Ascending aorta (tissue), 2 donors: ENCODE measurements around the gene TBC1D4. TPM values are rescaled to one million over a fixed set of nuclear protein-coding genes. Genes with fewer than 3 reads are reported as not detected.
A peak's percentile ranks its signal among the peaks of the same experiment; 100 is the strongest.

Source experiments
- DNase-seq, 2 donors: peaks; one replicate each; pipeline ENCODE4 v3.0.0-alpha.2; 2019; ENCODE audit warnings: low spot score in 2 of 2
- H3K27ac ChIP-seq, 2 donors: fragments of 200-600 bp; sonication (generic); one replicate each; pipeline ENCODE4 v1.5.1; 2016 to 2017; ENCODE audit warnings: mild to moderate bottlenecking in 1 of 2
- H3K27me3 ChIP-seq: fragments of 200-600 bp; sonication (generic); one replicate; pipeline ENCODE4 v1.5.1; 2017
- H3K36me3 ChIP-seq, 2 donors: fragments of 200-600 bp; sonication (generic); one replicate each; pipeline ENCODE4 v1.5.1; 2016
- H3K4me1 ChIP-seq, 2 donors: fragments of 200-600 bp; sonication (generic); one replicate each; pipeline ENCODE4 v1.5.1; 2016 to 2017; ENCODE audit warnings: mild to moderate bottlenecking in 1 of 2
- H3K4me3 ChIP-seq, 2 donors: fragments of 200-600 bp; sonication (generic); one replicate each; pipeline ENCODE4 v1.5.1; 2016 to 2017; ENCODE audit warnings: mild to moderate bottlenecking in 1 of 2
- H3K9me3 ChIP-seq, 2 donors: fragments of 200-600 bp; sonication (generic); one replicate each; pipeline ENCODE4 v1.5.1; 2016
- intact Hi-C: fragments of 100-400 bp; cut with DNase I; formaldehyde crosslinking; loops from one replicate; pipeline ENCODE4 v1.15.1; 2023
- total RNA-seq: library from RNA; depleted of rRNA; stranded (reverse); fragments of >200 nt; gene quantifications from one replicate; pipeline ENCODE4 v1.1.0, GENCODE V29; 2016
- TF ChIP-seq, protein P1 (sequence below), 3 experiments: fragments of 200-600 bp in 2 of 3; fragments of 450-650 bp in 1 of 3; sonication (generic) in 2 of 3; IDR thresholded peaks; one replicate each; pipeline ENCODE4 v1.5.1; 2016 to 2019; ENCODE audit warnings: antibody characterized with exemption in 3 of 3, mild to moderate bottlenecking in 1 of 3, moderate library complexity in 1 of 3

The TBC1D4 gene
- total RNA-seq, 1 donor from 2014 or later: 9.5 TPM

DNA sequence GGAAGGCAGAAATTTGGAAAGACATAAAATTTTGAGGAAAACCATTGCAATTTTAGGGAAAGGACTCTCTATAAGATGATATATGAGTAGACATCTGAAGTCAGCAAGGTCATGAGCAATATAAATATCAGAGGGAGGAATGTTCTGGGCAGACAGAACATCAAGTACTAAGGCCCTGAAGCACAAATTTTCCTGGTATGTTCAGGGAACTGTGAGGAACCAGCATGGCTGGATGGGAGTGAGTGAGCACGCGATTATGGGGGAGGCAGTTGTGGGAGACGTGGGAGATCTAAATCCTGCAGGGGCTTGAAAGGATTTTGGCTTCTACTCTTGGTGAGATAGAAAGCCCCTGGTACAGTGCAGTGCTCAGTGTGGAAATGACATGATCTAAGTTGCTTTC, 112.0 kb downstream of the TBC1D4 start:
- TF ChIP-seq, protein P1, sequence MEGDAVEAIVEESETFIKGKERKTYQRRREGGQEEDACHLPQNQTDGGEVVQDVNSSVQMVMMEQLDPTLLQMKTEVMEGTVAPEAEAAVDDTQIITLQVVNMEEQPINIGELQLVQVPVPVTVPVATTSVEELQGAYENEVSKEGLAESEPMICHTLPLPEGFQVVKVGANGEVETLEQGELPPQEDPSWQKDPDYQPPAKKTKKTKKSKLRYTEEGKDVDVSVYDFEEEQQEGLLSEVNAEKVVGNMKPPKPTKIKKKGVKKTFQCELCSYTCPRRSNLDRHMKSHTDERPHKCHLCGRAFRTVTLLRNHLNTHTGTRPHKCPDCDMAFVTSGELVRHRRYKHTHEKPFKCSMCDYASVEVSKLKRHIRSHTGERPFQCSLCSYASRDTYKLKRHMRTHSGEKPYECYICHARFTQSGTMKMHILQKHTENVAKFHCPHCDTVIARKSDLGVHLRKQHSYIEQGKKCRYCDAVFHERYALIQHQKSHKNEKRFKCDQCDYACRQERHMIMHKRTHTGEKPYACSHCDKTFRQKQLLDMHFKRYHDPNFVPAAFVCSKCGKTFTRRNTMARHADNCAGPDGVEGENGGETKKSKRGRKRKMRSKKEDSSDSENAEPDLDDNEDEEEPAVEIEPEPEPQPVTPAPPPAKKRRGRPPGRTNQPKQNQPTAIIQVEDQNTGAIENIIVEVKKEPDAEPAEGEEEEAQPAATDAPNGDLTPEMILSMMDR (IDR thresholded peaks at IDR 0.05): no peak
- no peaks in the 10 kb centered on the region for H3K9me3 ChIP-seq
- H3K4me3 ChIP-seq: no peak overlapping the region
- no peak for DNase-seq
- H3K4me1 ChIP-seq: no peaks in the 10 kb centered on the region
- H3K36me3 ChIP-seq: no peaks in the 10 kb centered on the region
- intact Hi-C loops: loop anchor here (5.0 kb wide), 1 partner anchor 177 kb away; the partner anchor contains the start of gene UCHL3
- H3K27ac ChIP-seq: no peak overlapping the region
- H3K27me3 ChIP-seq: no peaks in the 10 kb centered on the region

DNA sequence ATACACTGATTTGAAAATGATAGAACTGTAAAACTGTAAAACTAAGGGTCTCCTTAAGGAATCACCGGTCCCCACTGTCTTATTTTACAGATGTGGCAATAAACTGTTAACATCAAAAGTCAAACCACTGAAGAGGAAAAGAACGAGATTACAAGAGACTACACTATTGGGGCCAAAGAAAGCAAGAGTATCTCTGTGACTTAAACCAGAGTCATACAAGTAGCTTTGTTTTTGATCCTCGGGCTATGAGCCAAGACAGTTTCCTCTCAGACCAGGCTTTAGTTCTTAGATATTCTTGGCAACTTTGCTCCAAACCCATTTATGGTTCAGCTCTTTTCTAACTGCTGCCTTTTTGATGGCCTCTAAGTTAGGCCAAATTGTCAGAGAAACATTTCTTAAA, 113.8 kb downstream of the TBC1D4 start:
- no peak overlapping the region for H3K4me3 ChIP-seq
- peak overlapping the region; percentile 14 to 72 for H3K27ac ChIP-seq
- intact Hi-C loops: no loop called here
- TF ChIP-seq, protein P1 (IDR thresholded peaks at IDR 0.05): no peak
- no peaks in the 10 kb centered on the region for H3K9me3 ChIP-seq
- H3K4me1 ChIP-seq: no peaks in the 10 kb centered on the region
- no peaks in the 10 kb centered on the region for H3K36me3 ChIP-seq
- H3K27me3 ChIP-seq: no peaks in the 10 kb centered on the region
- DNase-seq: no peak

- Histone ChIP-seq H3K36me3 (no peaks in the 10 kb centered on the region), H3K4me1 (no peaks in the 10 kb centered on the region), H3K4me3 (no peak overlapping the region), H3K27ac (no peak overlapping the region), H3K9me3 (no peaks in the 10 kb centered on the region), H3K27me3 (no peaks in the 10 kb centered on the region)
- no peak for DNase-seq
- intact Hi-C loops: no loop called here
- TF ChIP-seq, protein P1 (IDR thresholded peaks at IDR 0.05): no peak
Measured at GRCh38 chr13:75366380-75367280, 115.3 kb downstream of the TBC1D4 start.

DNA sequence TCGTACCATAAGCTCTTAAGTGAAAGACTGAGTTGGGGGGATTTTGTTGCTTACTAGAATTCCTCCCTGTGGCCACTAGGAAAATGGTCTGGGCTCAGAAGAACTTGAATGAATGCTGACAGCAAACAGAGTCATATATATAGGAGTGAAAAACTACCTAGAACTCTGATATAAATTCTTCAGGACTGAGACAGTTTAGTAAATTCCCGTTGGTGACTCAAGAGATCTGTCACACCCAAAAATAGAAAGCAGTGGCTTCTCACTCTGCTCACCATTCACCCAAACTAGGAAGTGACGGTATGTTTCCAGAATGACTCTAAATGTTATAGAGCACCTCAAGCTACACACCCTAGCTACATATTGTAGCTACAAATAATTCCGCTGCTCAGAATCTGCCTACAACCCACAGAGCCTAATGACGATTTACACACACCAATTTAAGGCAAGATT, 116.2 kb downstream of the TBC1D4 start:
- Histone ChIP-seq H3K9me3 (no peaks in the 10 kb centered on the region), H3K36me3 (no peaks in the 10 kb centered on the region), H3K4me3 (no peak overlapping the region), H3K4me1 (no peaks in the 10 kb centered on the region), H3K27me3 (no peaks in the 10 kb centered on the region), H3K27ac (no peak overlapping the region)
- no peak for DNase-seq
- intact Hi-C loops: no loop called here
- TF ChIP-seq, protein P1 (IDR thresholded peaks at IDR 0.05): no peak

DNA sequence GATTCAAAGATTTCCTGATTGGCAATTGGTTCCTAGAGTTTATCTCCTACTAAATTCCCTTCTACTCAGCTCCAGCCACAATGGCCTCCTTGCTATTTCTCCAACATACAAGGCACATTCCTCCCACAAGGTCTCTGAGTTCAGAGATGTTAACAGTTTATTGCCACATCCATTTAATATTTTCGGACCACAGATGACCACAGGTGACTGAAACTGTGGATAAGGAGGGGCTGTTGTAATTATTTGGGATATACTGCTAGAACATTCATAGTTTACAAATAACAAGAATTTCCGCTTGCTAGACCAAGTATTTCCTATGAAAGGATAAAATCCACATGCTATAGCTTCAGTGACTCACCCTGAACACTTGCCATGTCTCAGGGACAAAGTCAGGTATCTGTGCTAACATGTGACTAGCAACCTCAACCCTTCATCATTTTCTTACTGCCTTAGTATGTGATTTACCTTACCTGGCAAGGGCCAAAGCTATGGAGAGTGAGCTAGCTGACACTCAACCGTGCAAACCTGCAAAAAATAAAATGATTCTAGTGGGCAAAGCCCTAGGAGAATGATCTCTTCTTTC, 117.7 kb downstream of the TBC1D4 start:
- Histone ChIP-seq H3K27me3 (no peaks in the 10 kb centered on the region), H3K4me3 (no peak overlapping the region), H3K9me3 (no peaks in the 10 kb centered on the region), H3K4me1 (no peaks in the 10 kb centered on the region), H3K27ac (no peak overlapping the region), H3K36me3 (no peaks in the 10 kb centered on the region)
- DNase-seq: no peak
- intact Hi-C loops: no loop called here
- TF ChIP-seq, protein P1 (IDR thresholded peaks at IDR 0.05): no peak
